GM12878 (cell line): ENCODE measurements around the gene SHLD1. TPM values are rescaled to one million over a fixed set of nuclear protein-coding genes. Genes with fewer than 3 reads are reported as not detected.

ENCODE experiments used
- ATF7 ChIP-seq: fragments of 450-650 bp; IDR thresholded peaks from 2 replicates; pipeline ENCODE4 v1.6.1; 2016; ENCODE audit warnings: low read depth, mild to moderate bottlenecking
- CEBPB ChIP-seq, 2 experiments: fragments of 150-350 bp in 1 of 2; IDR thresholded peaks; 2 replicates each; pipeline ENCODE4 v1.6.1; 2012 to 2014; ENCODE audit warnings: low read depth in 2 of 2, low read length in 2 of 2, borderline replicate concordance in 1 of 2, inconsistent platforms in 1 of 2
- CHD2 ChIP-seq: IDR thresholded peaks from 2 replicates; pipeline ENCODE4 v1.6.1; 2011; ENCODE audit warnings: low read depth, low read length, improper control_type of control experiment, borderline replicate concordance
- ETV6 ChIP-seq, 2 experiments: fragments of 450-650 bp in 1 of 2; IDR thresholded peaks in 1 of 2; conservative IDR thresholded peaks in 1 of 2; 2 replicates each; pipeline ENCODE4 v1.6.1; 2014; ENCODE audit warnings: antibody characterized with exemption in 1 of 2, borderline replicate concordance in 1 of 2, low read depth in 1 of 2, mild to moderate bottlenecking in 1 of 2, moderate library complexity in 1 of 2
- GABPA ChIP-seq: IDR thresholded peaks from 2 replicates; pipeline ENCODE4 v1.6.1; 2014; ENCODE audit warnings: antibody characterized with exemption, low read depth, mild to moderate bottlenecking, inconsistent platforms
- HCFC1 ChIP-seq: fragments of 150-350 bp; IDR thresholded peaks from 2 replicates; pipeline ENCODE4 v1.6.1; 2014; ENCODE audit warnings: low read length
- MTA2 ChIP-seq: fragments of 450-650 bp; IDR thresholded peaks from 2 replicates; pipeline ENCODE4 v1.6.1; 2016; ENCODE audit warnings: low read depth, mild to moderate bottlenecking, moderate library complexity
- NFXL1 ChIP-seq: fragments of 450-650 bp; IDR thresholded peaks from 2 replicates; pipeline ENCODE4 v1.6.1; 2017; ENCODE audit warnings: antibody characterized with exemption, mild to moderate bottlenecking, borderline replicate concordance
- NFYA ChIP-seq: IDR thresholded peaks from 2 replicates; pipeline ENCODE4 v1.6.1; 2011; ENCODE audit warnings: low read depth, mild to moderate bottlenecking, low read length, improper control_type of control experiment, borderline replicate concordance
- NFYB ChIP-seq: IDR thresholded peaks from 2 replicates; pipeline ENCODE4 v1.6.1; 2011; ENCODE audit warnings: low read depth, mild to moderate bottlenecking, low read length, improper control_type of control experiment, moderate library complexity; ENCODE audit not compliant: insufficient read depth
- POLR2A ChIP-seq: IDR thresholded peaks from 2 replicates; pipeline ENCODE4 v1.6.1; 2011; ENCODE audit warnings: low read depth, mild to moderate bottlenecking, low read length
- RBBP5 ChIP-seq: fragments of 200-600 bp; sonication (generic); conservative IDR thresholded peaks from 2 replicates; pipeline ENCODE4 v1.6.1; 2016
- SUZ12 ChIP-seq: fragments of 200-600 bp; sonication (generic); IDR thresholded peaks from one replicate; pipeline ENCODE4 v1.6.1; 2018; ENCODE audit warnings: antibody characterized with exemption, mild to moderate bottlenecking; ENCODE audit not compliant: unreplicated experiment
- TARDBP ChIP-seq: IDR thresholded peaks from 2 replicates; pipeline ENCODE4 v1.6.1; 2016; ENCODE audit warnings: borderline replicate concordance
- USF1 ChIP-seq: IDR thresholded peaks from 2 replicates; pipeline ENCODE4 v1.6.1; 2011; ENCODE audit warnings: borderline replicate concordance, low read depth, mild to moderate bottlenecking, moderate library complexity, mixed read lengths, low read length; ENCODE audit not compliant: insufficient read depth; ENCODE audit errors: extremely low read length
- ZBTB33 ChIP-seq: fragments of 450-650 bp; IDR thresholded peaks from 2 replicates; pipeline ENCODE4 v1.6.1; 2017; ENCODE audit warnings: mild to moderate bottlenecking
- ZBTB40 ChIP-seq: fragments of 450-650 bp; IDR thresholded peaks from 2 replicates; pipeline ENCODE4 v1.6.1; 2016; ENCODE audit warnings: mild to moderate bottlenecking, moderate library complexity, borderline replicate concordance
- ZNF592 ChIP-seq: fragments of 450-650 bp; IDR thresholded peaks from 2 replicates; pipeline ENCODE4 v1.6.1; 2017; ENCODE audit warnings: mild to moderate bottlenecking, moderate library complexity
- polyA plus RNA-seq, 11 experiments: library from polyadenylated mRNA; depleted of rRNA in 4 of 11; unstranded in 6 of 11; stranded (reverse) in 5 of 11; fragments of >200 nt; fragmentation: Nextera tagmentation in 4 of 11; fragmentation: Illumina TruSeq in 1 of 11; extraction: Ambion mirVana in 4 of 11; extraction: Trizol in 1 of 11; gene quantifications; 1 replicate in 1 of 11; 2 replicates in 10 of 11; pipeline versions ENCODE4 v1.2.1 to v1.2.3, GENCODE V29; 2011 to 2016; ENCODE audit warnings: inconsistent platforms in 2 of 11, missing spikeins in 2 of 11, low read depth in 1 of 11
- total RNA-seq, 4 experiments: library from RNA; depleted of rRNA in 3 of 4; stranded (reverse); fragments of >200 nt in 3 of 4; fragmentation: Illumina TruSeq in 1 of 4; extraction: Trizol in 1 of 4; gene quantifications; 2 replicates each; pipeline versions ENCODE4 v1.2.1 to v1.2.3, GENCODE V29; 2013 to 2021

The SHLD1 gene
- total and polyA plus RNA-seq, 10 of the 15 experiments (the other 5 are each of a cell fraction or from before 2014, with no cell fraction given), result 10.8 to 70.9 (median 25.4) TPM

- TF ChIP-seq ATF7 (no peak), MTA2 (no peak), NFYA (no peak), USF1 (no peak), POLR2A (peak; percentile 83), SUZ12 (no peak), TARDBP (peak; percentile 74; the same call in 1 of the 2 replicates), NFYB (no peak), RBBP5 (no peak), ZBTB40 (peak; percentile 87), GABPA (peak; percentile 93), HCFC1 (peak; percentile 87), CHD2 (no peak), ETV6 (conservative IDR thresholded peaks at IDR 0.05 in 1 of 2, IDR thresholded peaks at IDR 0.05 in 1 of 2; ENCODE audit: borderline replicate concordance in 1 of 2, low read depth in 1 of 2) (0 out of 4 replicates have a peak, but pooled peaks of 1 of the 2 experiments have one; percentile 7), CEBPB (IDR thresholded peaks at IDR 0.05; ENCODE audit: borderline replicate concordance in 1 of 2, low read depth in 2 of 2, low read length in 2 of 2) (no peak), ZBTB33 (no peak), ZNF592 (peak; percentile 99), NFXL1 (no peak)
These were observed at the start of gene SHLD1 (continued) for GRCh38 chr20:5749952-5750779.
